GM18505 (cell line): ENCODE data around the gene ZNF19.

Experiments
- ATAC-seq: cut with Tn5 transposase; IDR thresholded peaks from one replicate; pipeline ENCODE4 v1.9.1; 2021; ENCODE audit not compliant: unreplicated experiment
- POLR2A ChIP-seq: IDR thresholded peaks from 4 replicates; pipeline ENCODE4 v1.6.1; 2011; ENCODE audit warnings: borderline replicate concordance; ENCODE audit not compliant: insufficient read depth, insufficient read length; ENCODE audit errors: extremely low read depth

The ZNF19 gene

GRCh38 chr16:71443714-71444113 lies 45.4 kb downstream of the ZNF19 start:
- no peak for ATAC-seq

GRCh38 chr16:71442051-71442440 lies 47.1 kb downstream of the ZNF19 start, which contains the start of gene TLE7:
TLE7 (minus strand) TSS chr16:71442054; CDS start chr16:71433324, 8,730 bp downstream.
- no peak for ATAC-seq
- TF ChIP-seq POLR2A, result no peak

More at GRCh38 chr16:71443714-71444113, 45.4 kb downstream of the ZNF19 start:
- no peak for TF ChIP-seq POLR2A

- TF ChIP-seq POLR2A, result no peak
- ATAC-seq, result no peak
Measured at GRCh38 chr16:71441348-71442050, 47.6 kb downstream of the ZNF19 start.

- TF ChIP-seq POLR2A, result no peak
- no peak for ATAC-seq
Measured at GRCh38 chr16:71440669-71441347, 48.3 kb downstream of the ZNF19 start.

DNA sequence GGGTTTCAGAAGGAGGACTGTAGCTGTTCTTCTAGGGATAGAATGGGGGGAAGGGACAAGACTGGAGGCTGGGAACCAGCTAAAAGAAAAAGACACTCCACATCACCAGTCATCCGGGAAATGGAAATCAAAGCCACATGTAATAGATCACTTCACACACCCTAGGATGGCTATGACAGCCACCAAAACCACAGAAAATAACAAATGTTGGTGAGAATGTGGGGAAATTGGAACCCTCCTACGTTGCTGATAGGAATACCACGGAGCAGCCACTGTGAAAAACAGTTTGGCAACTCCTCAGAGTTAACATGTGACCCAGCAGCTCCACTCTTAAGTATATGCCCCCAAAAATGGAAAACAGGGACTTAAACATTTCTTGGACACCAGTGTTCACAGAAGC lies 49.6 kb downstream of the ZNF19 start:
- ATAC-seq, result no peak
- no peak for TF ChIP-seq POLR2A

DNA sequence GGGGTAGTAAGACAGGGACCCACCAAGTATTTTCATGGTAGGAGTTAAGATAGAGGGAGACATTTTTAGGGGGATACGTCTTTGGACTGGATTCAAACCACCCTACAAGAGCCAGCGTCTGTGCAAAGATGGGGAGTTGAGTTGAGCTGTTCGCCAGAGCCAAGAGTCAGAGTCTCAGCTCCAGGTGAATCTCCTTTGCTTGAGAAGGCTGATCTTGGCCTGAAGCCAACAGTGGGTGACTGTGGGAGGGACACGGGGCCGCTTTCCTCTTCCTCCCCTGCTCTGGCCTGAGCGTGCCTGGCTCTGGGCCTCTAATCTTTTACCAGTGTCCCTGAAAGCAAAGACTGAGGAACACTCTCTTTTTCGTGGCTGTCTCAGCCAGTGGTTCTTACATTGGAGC lies 52.7 kb downstream of the ZNF19 start:
- no peak for ATAC-seq
- no peak for TF ChIP-seq POLR2A

- ATAC-seq, result no peak
- TF ChIP-seq POLR2A, result no peak
Measured at GRCh38 chr16:71432906-71433305, 56.2 kb downstream of the ZNF19 start.

DNA sequence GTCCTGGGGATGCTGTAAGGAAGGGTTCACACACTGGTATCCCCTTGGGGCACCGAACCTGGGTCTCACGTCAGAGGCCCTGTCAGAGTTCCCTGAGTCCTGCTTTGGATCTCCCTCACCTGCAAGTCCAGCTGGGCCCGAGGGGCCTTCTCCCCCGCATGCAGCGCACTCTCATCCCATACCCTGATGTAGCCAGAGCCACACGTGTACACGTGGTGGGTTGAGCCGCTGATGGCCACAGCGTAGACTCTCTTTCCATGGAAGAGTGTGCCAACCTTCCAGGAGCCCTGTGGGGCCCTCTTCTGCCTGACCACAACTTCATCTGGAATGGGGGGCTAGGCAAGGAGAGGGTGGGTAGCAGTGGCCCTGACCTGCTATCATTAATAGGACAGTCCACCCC lies 57.1 kb downstream of the ZNF19 start:
- no peak for ATAC-seq
- TF ChIP-seq POLR2A, result no peak

DNA sequence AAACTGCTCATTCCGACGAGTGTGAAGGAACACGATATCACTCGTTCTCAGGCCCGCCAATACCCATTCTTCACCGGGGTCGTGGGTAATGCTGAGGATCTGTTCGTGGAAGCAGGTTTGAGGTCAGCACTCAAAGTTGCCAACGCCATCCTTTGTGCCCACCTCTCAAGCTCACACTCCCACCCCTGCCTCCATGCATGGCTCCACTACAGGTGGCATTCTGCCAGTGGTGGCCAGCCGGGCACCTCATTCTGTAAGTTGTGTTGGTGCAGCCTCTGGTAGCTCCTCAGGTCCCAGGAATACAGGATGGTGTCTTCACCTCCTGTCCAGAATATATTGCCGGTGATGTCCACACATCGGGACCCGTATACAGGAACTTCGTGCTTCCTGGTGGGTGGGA lies 57.9 kb downstream of the ZNF19 start:
- no peak for TF ChIP-seq POLR2A
- ATAC-seq, result no peak

- ATAC-seq, result no peak
- no peak for TF ChIP-seq POLR2A
Measured at GRCh38 chr16:71430744-71431143, 58.4 kb downstream of the ZNF19 start.

DNA sequence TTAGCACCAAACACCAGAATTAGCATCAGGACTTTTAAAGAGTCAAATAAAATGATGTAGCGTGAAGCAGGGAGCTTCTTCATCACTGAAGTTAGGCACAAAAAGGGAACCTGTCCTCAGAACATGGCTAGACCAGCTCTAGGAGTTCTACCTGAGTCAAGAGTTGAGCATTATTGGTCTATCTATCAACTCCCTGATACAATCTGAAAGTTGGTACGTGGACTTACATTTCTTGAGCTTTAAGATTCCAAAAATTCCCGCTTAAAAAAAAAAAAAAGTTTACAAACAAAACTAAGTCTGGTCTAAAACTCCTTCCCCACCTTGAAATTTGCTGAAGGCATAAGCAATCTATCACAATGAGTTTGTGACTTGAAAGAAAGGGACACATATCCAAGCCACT lies 59.5 kb downstream of the ZNF19 start:
- no peak for TF ChIP-seq POLR2A
- ATAC-seq, result no peak

GRCh38 chr16:71428883-71429282 lies 60.2 kb downstream of the ZNF19 start:
- no peak for TF ChIP-seq POLR2A
- no peak for ATAC-seq

DNA sequence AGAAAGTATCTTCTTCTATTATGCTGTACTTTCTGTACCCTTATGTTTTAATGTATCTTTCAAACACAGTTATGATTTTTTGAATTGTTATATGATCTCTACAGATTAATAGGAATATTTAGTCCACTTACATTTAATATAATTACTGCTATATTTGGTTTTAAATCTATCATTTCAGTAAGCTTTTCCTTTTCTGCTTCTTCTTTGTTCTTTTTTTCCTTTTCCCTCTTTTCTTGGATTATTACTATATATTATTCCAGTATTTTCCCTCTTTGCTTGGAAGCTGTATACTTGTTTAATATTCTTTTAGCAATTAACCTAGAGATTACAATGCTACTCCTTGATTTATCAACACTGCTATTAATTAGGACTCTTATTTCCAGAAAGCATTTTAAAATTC lies 60.7 kb downstream of the ZNF19 start:
- no peak for ATAC-seq
- TF ChIP-seq POLR2A, result no peak
